Sigmoid colon (tissue), 7 donors: Measurements from ENCODE around the gene RUNX2. TPM values are rescaled to one million over a fixed set of nuclear protein-coding genes. Genes with fewer than 3 reads are reported as not detected.
"Not testable (repeated sequence)": the region's sequence is repeated elsewhere in the genome, so short reads cannot be mapped to it uniquely, and the experiment has no call there.

ENCODE experiments used
- DNase-seq: peaks from one replicate; pipeline ENCODE4 v3.0.0-alpha.2; 2019
- H3K27ac ChIP-seq, 4 donors: fragments of 200-600 bp; sonication (generic); one replicate each; pipeline ENCODE4 v1.5.1; 2016 to 2019; ENCODE audit warnings: mild to moderate bottlenecking in 1 of 4
- H3K27me3 ChIP-seq, 3 donors: fragments of 200-600 bp; sonication (generic); one replicate each; pipeline ENCODE4 v1.5.1; 2019; ENCODE audit warnings: mild to moderate bottlenecking in 1 of 3
- H3K36me3 ChIP-seq, 4 donors: fragments of 200-600 bp; sonication (generic); one replicate each; pipeline ENCODE4 v1.5.1; 2016 to 2019
- H3K4me1 ChIP-seq, 4 donors: fragments of 200-600 bp; sonication (generic); one replicate each; pipeline ENCODE4 v1.5.1; 2017 to 2019
- H3K4me3 ChIP-seq, 4 donors: fragments of 200-600 bp; sonication (generic); one replicate each; pipeline ENCODE4 v1.5.1; 2017 to 2019; ENCODE audit warnings: mild to moderate bottlenecking in 2 of 4, moderate library complexity in 1 of 4
- H3K9me3 ChIP-seq, 4 donors: fragments of 200-600 bp in 3 of 4; sonication (generic) in 3 of 4; one replicate each; pipeline versions ENCODE4 v1.5.1 to v1.6.1; 2013 to 2019
- EP300 ChIP-seq, 4 donors: sonication (generic); formaldehyde crosslinking; IDR thresholded peaks; one replicate each; pipeline ENCODE4 v1.6.1; 2017; ENCODE audit warnings: antibody characterized with exemption in 4 of 4
- POLR2A ChIP-seq, 2 donors: fragments of 450-650 bp; IDR thresholded peaks; one replicate each; pipeline ENCODE4 v1.6.1; 2016; ENCODE audit warnings: antibody characterized with exemption in 2 of 2, mild to moderate bottlenecking in 2 of 2, moderate library complexity in 2 of 2
- POLR2AphosphoS5 ChIP-seq, 4 donors: sonication (generic); formaldehyde crosslinking; IDR thresholded peaks; one replicate each; pipeline ENCODE4 v1.6.1; 2017; ENCODE audit warnings: antibody characterized with exemption in 4 of 4
- WGBS, 2 donors: extraction: QIAGEN DNeasy Blood & Tissue Kit; methylation state at CpG; one replicate each; pipeline ENCODE4 v1.1.7; 2013; 5-methylcytosine and 5-hydroxymethylcytosine counted together
- intact Hi-C: fragments of 100-400 bp; cut with DNase I; formaldehyde crosslinking; loops from one replicate; pipeline ENCODE4 v1.15.1; 2023
- polyA plus RNA-seq, 3 donors: library from polyadenylated mRNA; stranded (reverse); fragments of 200-250 nt; gene quantifications; one replicate each; pipeline ENCODE4 v1.2.3, GENCODE V29; 2013
- total RNA-seq, 4 donors: library from RNA; depleted of rRNA; stranded (reverse); fragments of >200 nt; gene quantifications; one replicate each; pipeline ENCODE4 v1.1.0, GENCODE V29; 2016
- TF ChIP-seq, protein P1 (sequence below), 4 experiments: fragments of 450-650 bp in 3 of 4; fragments of 200-600 bp in 1 of 4; IDR thresholded peaks; one replicate each; pipeline ENCODE4 v1.5.1; 2016 to 2019; ENCODE audit warnings: antibody characterized with exemption in 4 of 4, mild to moderate bottlenecking in 3 of 4, moderate library complexity in 2 of 4
- donor health status: healthy with polysubstance abuse.
- donor health status: Bipolar disorder and iron deficiency.
- donor health status: healthy.

The RUNX2 gene
- total and polyA plus RNA-seq, 7 donors = 0.92 to 4.7 (median 2.9) TPM

DNA sequence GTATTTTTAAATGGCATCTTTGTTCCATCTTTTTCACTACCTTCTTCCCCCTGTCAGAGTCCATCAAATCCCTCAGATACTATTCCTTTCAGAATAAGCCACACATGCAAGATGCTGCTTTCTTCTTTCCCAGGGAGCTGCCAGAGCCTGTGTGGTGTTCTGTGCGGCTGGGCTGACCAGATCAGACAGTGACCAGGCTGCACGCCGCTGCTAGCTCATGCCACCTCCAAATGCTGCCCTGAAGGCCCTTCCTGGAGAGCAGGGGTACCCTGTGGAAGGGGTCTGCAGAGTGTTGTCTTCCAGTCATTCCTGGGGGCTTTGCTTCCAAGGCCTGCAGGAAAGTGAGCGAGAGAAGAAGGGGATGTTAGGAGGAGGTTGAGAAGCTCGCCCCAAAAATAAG, 228.7 kb downstream of the RUNX2 start:
- no peaks in the 10 kb centered on the region for H3K9me3 ChIP-seq
- no peaks in the 10 kb centered on the region for H3K36me3 ChIP-seq
- DNase-seq = no peak
- intact Hi-C loops = loop anchor here (10.0 kb wide), 1 partner anchor 132 kb away; no protein-coding TSS in a partner anchor
- 89 to 96% methylated on average over 5 of the region's 5 CpGs for WGBS, 2 donors
- no peaks in the 10 kb centered on the region for H3K27me3 ChIP-seq
- TF ChIP-seq, protein P1, sequence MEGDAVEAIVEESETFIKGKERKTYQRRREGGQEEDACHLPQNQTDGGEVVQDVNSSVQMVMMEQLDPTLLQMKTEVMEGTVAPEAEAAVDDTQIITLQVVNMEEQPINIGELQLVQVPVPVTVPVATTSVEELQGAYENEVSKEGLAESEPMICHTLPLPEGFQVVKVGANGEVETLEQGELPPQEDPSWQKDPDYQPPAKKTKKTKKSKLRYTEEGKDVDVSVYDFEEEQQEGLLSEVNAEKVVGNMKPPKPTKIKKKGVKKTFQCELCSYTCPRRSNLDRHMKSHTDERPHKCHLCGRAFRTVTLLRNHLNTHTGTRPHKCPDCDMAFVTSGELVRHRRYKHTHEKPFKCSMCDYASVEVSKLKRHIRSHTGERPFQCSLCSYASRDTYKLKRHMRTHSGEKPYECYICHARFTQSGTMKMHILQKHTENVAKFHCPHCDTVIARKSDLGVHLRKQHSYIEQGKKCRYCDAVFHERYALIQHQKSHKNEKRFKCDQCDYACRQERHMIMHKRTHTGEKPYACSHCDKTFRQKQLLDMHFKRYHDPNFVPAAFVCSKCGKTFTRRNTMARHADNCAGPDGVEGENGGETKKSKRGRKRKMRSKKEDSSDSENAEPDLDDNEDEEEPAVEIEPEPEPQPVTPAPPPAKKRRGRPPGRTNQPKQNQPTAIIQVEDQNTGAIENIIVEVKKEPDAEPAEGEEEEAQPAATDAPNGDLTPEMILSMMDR (IDR thresholded peaks at IDR 0.05) = no peak
- H3K4me3 ChIP-seq = peak overlapping the region in 1 of 4 donors; percentile 32
- peak overlapping the region in 3 of 4 donors; percentile 69 to 82 (median 81) for H3K27ac ChIP-seq
- peaks cover 0 to 23% (median 17%) of the 10 kb centered on the region in 4 donors for H3K4me1 ChIP-seq

DNA sequence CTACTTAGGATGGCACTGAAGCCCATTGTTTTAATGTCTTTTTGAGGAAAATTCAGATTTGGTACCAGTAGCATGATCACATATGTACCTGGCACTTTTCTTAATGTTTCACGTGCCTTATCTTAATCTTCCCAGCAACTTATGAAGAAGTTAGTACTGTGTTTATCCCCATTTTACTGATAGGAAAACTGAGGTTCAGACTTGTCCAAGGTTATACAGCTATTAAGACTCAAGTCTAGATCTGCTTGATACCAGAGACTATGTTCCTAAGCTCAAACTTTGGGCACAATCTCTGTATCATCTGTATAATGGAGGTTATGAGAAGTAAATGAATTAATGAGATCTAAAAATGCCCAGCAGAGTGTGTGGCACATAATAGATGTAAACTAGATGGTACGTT, 229.3 kb downstream of the RUNX2 start:
- Histone ChIP-seq H3K27ac (peak overlapping the region in 3 of 4 donors; percentile 69 to 82 (median 81)), H3K9me3 (no peaks in the 10 kb centered on the region), H3K4me1 (peaks cover 0 to 23% (median 17%) of the 10 kb centered on the region in 4 donors), H3K27me3 (no peaks in the 10 kb centered on the region), H3K4me3 (no peak overlapping the region), H3K36me3 (no peaks in the 10 kb centered on the region)
- TF ChIP-seq, protein P1 (IDR thresholded peaks at IDR 0.05) = no peak
- TF ChIP-seq POLR2AphosphoS5 (IDR thresholded peaks at IDR 0.05) = no peak
- TF ChIP-seq POLR2A (IDR thresholded peaks at IDR 0.05) = no peak
- no peak for TF ChIP-seq EP300 (IDR thresholded peaks at IDR 0.05)
- DNase-seq = no peak
- 95% methylated on average over 2 of the region's 2 CpGs for WGBS, 2 donors
- intact Hi-C loops = loop anchor here (10.0 kb wide), 1 partner anchor 133 kb away; no protein-coding TSS in a partner anchor

DNA sequence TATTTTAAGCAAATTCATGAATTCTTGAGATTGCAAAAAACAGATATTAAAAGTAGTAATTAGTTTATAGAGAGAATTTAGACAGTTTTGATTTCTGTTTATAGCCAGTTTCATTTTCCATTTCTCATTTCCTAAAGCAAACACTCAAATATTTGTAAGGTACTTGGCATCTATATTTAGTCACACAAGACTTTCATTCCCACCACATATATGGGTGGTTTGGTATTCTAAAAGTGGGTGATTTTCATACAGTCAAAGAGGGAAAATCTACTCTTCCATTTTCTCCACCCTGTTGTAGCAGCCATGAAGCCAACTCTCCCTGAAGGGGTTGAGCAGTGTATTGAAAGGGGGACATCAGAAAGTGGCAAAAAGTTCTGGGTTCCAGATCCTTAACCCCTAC, 230.7 kb downstream of the RUNX2 start:
- no peaks in the 10 kb centered on the region for H3K9me3 ChIP-seq
- TF ChIP-seq EP300 (IDR thresholded peaks at IDR 0.05) = no peak
- TF ChIP-seq POLR2AphosphoS5 (IDR thresholded peaks at IDR 0.05) = no peak
- TF ChIP-seq, protein P1 (IDR thresholded peaks at IDR 0.05) = no peak
- no peak for TF ChIP-seq POLR2A (IDR thresholded peaks at IDR 0.05)
- H3K27me3 ChIP-seq = no peaks in the 10 kb centered on the region
- intact Hi-C loops = loop anchor here (10.0 kb wide), 1 partner anchor 134 kb away; no protein-coding TSS in a partner anchor
- no peak for DNase-seq
- no peaks in the 10 kb centered on the region for H3K36me3 ChIP-seq
- peaks cover 0 to 23% (median 19%) of the 10 kb centered on the region in 4 donors for H3K4me1 ChIP-seq
- no peak overlapping the region for H3K27ac ChIP-seq
- no peak overlapping the region for H3K4me3 ChIP-seq

DNA sequence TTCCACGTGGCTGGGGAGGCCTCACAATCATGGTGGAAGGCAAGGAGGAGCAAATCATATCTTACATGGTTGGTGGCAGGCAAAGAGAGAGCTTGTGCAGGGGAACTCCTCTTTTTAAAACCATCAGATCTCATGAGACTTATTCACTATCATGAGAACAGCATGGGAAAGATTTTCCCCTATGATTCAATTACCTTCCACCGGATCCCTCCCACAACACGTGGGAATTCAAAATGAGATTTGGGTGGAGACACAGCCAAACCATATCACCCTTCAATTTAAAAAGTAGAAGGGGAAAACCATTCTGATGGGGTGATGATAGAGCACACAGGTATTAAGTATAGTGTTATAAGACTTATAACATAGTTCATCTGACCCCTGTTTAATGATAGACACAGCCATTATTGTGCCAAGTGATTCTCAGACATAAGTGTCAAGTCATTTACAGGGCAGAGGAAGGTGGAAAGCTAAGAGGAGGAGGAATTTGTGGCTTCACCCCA, 232.2 kb downstream of the RUNX2 start:
- H3K9me3 ChIP-seq, DNase-seq, H3K36me3 ChIP-seq, intact Hi-C loops, H3K27ac ChIP-seq, H3K27me3 ChIP-seq, H3K4me3 ChIP-seq: not testable (repeated sequence)
- H3K4me1 ChIP-seq = peaks cover 0 to 20% (median 17%) of the 10 kb centered on the region in 4 donors
- 89% methylated on average over 3 of the region's 3 CpGs for WGBS, 2 donors

DNA sequence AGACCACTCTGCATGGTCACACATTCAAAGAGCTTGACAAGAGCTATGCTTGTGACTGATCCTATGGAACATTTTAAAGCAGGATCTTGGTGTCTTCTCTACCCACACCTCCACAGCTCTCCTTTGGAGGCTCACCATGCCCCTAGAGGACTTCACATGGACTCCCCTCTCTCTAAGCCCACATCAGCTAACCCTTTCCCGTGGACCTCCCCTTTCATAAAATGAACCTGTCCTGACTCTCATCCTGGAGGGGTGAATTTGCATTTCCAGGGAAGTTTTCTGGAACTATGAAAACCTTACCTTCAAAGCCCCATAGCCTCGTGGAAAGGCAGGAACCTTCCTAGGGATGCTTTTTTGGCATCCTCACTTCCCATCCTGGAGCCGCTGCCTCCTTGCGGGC, 234.0 kb downstream of the RUNX2 start:
- Histone ChIP-seq H3K4me3 (no peak overlapping the region), H3K9me3 (no peaks in the 10 kb centered on the region), H3K27ac (no peak overlapping the region), H3K36me3 (no peaks in the 10 kb centered on the region), H3K4me1 (peaks cover 0 to 4% (median 2%) of the 10 kb centered on the region in 4 donors), H3K27me3 (no peaks in the 10 kb centered on the region)
- intact Hi-C loops = no loop called here
- DNase-seq = no peak
- TF ChIP-seq, protein P1 (IDR thresholded peaks at IDR 0.05) = no peak
- TF ChIP-seq POLR2A (IDR thresholded peaks at IDR 0.05) = no peak
- no peak for TF ChIP-seq POLR2AphosphoS5 (IDR thresholded peaks at IDR 0.05)
- TF ChIP-seq EP300 (IDR thresholded peaks at IDR 0.05) = no peak
- 93 to 94% methylated on average over 4 of the region's 4 CpGs for WGBS, 2 donors
